EL (cell line): Measurements from ENCODE around the gene ASXL2.

ENCODE experiments used
- DNase-seq: peaks from one replicate; pipeline ENCODE4 v3.0.0-alpha.2; 2016

Gene ASXL2

GRCh38 chr2:25684577-25685473 is 193.5 kb downstream of the ASXL2 start:
- DNase-seq: no peak
